ENCODE results near the gene DNAH17. TPM values are rescaled to one million over a fixed set of nuclear protein-coding genes. Genes with fewer than 3 reads are reported as not detected.

DNAH17 gene
- total and polyA plus RNA-seq, 2 of the 8 experiments (the other 6 are each of a cell fraction or from before 2014, with no cell fraction given), result 0.14 to 0.67 TPM

DNA sequence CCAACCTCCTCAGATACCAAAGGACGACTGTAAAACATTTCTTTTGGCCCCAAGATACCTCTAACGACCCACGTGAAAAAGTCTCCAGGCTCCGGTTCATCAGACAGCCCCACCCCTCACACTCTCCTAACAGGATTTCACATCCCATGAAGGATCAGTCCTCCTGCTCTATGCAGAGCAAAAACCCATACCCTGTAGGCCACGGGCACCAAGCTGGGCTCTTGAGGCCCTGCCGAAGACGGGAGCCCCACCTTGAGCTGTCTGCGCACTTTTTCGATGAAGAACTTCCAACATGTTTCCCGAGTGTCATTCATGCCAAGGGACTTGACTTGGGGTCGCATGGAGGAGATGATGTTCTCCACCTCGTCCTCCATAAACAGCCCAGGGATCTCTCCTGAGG lies 108.8 kb downstream of the DNAH17 start:
- ChIA-PET POLR2A (ENCODE audit: partially characterized antibody) (no interaction called here), CTCF (ENCODE audit: partially characterized antibody) (interaction anchor here (1.5 kb wide), 1 partner anchor 23 kb away, joined by 4 read pairs; no protein-coding TSS in a partner anchor)
- Histone ChIP-seq H3K79me2 (ENCODE audit: control insufficient read depth in 1 of 2, insufficient read depth in 2 of 2, low read length in 2 of 2) (no peaks in the 10 kb centered on the region), H3K23ac (ENCODE audit: insufficient read length) (no peak overlapping the region), H2AK5ac (ENCODE audit: low read depth, low read length) (no peak overlapping the region), H3K4me1 (replicated peaks in 1 of 4; ENCODE audit: control insufficient read depth in 3 of 4, insufficient read depth in 4 of 4, low read length in 3 of 4) (no peaks in the 10 kb centered on the region), H3K9me3 (ENCODE audit: insufficient read depth in 2 of 2, low read depth in 1 of 2, low read length in 1 of 2) (peaks cover 6% of the 10 kb centered on the region in 2 experiments; a peak in 2 of 4 replicates), H2BK12ac (ENCODE audit: low read depth, low read length) (no peak overlapping the region), H3K79me1 (ENCODE audit: low read depth, low read length) (no peaks in the 10 kb centered on the region), H2BK120ac (replicated peaks; ENCODE audit: low read depth, low read length) (no peak overlapping the region), H3K18ac (ENCODE audit: extremely low read depth, low read length) (no peak overlapping the region), H3K9ac (replicated peaks in 1 of 4; ENCODE audit: extremely low read depth in 1 of 4, low read depth in 3 of 4, low read length in 3 of 4) (no peak overlapping the region), H2BK15ac (ENCODE audit: low read length) (no peak overlapping the region), H2BK20ac (ENCODE audit: low read length) (no peak overlapping the region), H3K4me2 (ENCODE audit: insufficient read depth in 1 of 2, low read depth in 2 of 2, low read length in 2 of 2) (no peak overlapping the region), H2BK5ac (ENCODE audit: low read depth, low read length) (no peak overlapping the region), H3K27ac (ENCODE audit: low read depth, low read length) (no peak overlapping the region), H3K36me3 (ENCODE audit: control insufficient read depth in 2 of 4, insufficient read depth in 4 of 4, low read length in 3 of 4) (no peaks in the 10 kb centered on the region), H2AFZ (ENCODE audit: low read length) (no peak overlapping the region), H3K27me3 (replicated peaks in 1 of 4; ENCODE audit: control insufficient read depth in 3 of 4, extremely low read depth in 1 of 4, insufficient read depth in 3 of 4, low read length in 3 of 4) (no peaks in the 10 kb centered on the region), H3K56ac (replicated peaks; ENCODE audit: insufficient read length, low read depth, low read length) (no peak overlapping the region), H3K14ac (ENCODE audit: insufficient read length) (no peak overlapping the region), H4K8ac (ENCODE audit: extremely low read depth, insufficient read depth, low read length) (no peak overlapping the region), H3K4me3 (ENCODE audit: extremely low read depth in 1 of 4, insufficient read depth in 2 of 4, low read depth in 3 of 4, low read length in 4 of 4) (no peak overlapping the region), H4K91ac (replicated peaks; ENCODE audit: insufficient read length, low read length) (no peak overlapping the region), H3K4ac (replicated peaks; ENCODE audit: insufficient read length, low read depth, low read length) (no peak overlapping the region), H4K20me1 (replicated peaks in 1 of 2; ENCODE audit: control insufficient read depth in 1 of 2, insufficient read depth in 2 of 2, low read length in 2 of 2) (no peaks in the 10 kb centered on the region), H4K5ac (ENCODE audit: insufficient read length, low read depth, low read length) (no peak overlapping the region), H3K23me2 (ENCODE audit: low read depth, low read length) (peaks cover 2% of the 10 kb centered on the region; the same call in 1 of the 2 replicates)
- 91% methylated on average over 12 of the region's 12 CpGs; no CpG with 5 or more reads in 1 of the 2 experiments for WGBS, 2 experiments (ENCODE audit: extremely low coverage in 1 of 2, insufficient coverage in 1 of 2, insufficient read length in 1 of 2, insufficient replicate concordance in 2 of 2, low coverage in 1 of 2, low lambda C conversion rate in 2 of 2, missing lambda C conversion rate in 1 of 2)
- DNase-seq (ENCODE audit: low read depth in 1 of 2, low spot score in 2 of 2) (no peak), FAIRE-seq (no peak)
- TF ChIP-seq GABPA (IDR thresholded peaks at IDR 0.05; ENCODE audit: borderline replicate concordance, insufficient read depth, low read length) (no peak), SP2 (IDR thresholded peaks at IDR 0.05; ENCODE audit: low read length) (no peak)
